Activated gamma-delta T cell treated with Interleukin-2 at 50 U/mL for 16 hours (primary cell): Measurements from ENCODE around the gene GALNT16.
"Not testable (repeated sequence)": the region's sequence is repeated elsewhere in the genome, so short reads cannot be mapped to it uniquely, and the experiment has no call there.

ENCODE experiments used
- DNase-seq: peaks from one replicate; pipeline ENCODE4 v3.0.0-alpha.2; 2020

The GALNT16 gene

GRCh38 chr14:69373104-69373503 is 113.1 kb downstream of the GALNT16 start:
- no peak for DNase-seq

DNA sequence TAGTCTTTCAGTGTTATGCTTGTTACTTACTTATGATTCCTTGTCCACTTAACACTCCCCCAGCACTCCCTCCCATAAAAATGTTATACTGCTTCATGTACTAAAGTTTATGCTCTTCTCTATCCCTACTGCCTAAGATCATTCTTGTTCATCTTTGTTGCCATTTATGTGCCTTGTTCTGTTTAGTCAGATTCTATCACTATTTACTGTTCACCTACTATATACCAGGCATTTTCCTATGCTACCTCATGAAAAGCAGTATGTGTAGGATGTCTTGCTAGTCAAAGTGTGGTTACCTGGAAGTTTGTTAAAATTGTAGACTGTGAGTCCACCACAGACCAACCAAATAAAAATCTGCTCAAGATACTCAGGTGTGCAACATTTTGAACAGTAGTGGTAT is 114.3 kb downstream of the GALNT16 start:
- DNase-seq: no peak

- DNase-seq: no peak
Measured at GRCh38 chr14:69375182-69375581, 115.2 kb downstream of the GALNT16 start.

GRCh38 chr14:69375722-69376121 is 115.8 kb downstream of the GALNT16 start:
- no peak for DNase-seq

- DNase-seq: no peak
Measured at GRCh38 chr14:69376439-69376838, 116.5 kb downstream of the GALNT16 start.

- no peak for DNase-seq
Measured at GRCh38 chr14:69378274-69378673, 118.3 kb downstream of the GALNT16 start.

- no peak for DNase-seq
Measured at GRCh38 chr14:69387311-69387710, 127.4 kb downstream of the GALNT16 start.

- DNase-seq: not testable (repeated sequence)
Measured at GRCh38 chr14:69391400-69391799, 131.4 kb downstream of the GALNT16 start.

- DNase-seq: no peak
Measured at GRCh38 chr14:69392481-69392880, 132.5 kb downstream of the GALNT16 start.

DNA sequence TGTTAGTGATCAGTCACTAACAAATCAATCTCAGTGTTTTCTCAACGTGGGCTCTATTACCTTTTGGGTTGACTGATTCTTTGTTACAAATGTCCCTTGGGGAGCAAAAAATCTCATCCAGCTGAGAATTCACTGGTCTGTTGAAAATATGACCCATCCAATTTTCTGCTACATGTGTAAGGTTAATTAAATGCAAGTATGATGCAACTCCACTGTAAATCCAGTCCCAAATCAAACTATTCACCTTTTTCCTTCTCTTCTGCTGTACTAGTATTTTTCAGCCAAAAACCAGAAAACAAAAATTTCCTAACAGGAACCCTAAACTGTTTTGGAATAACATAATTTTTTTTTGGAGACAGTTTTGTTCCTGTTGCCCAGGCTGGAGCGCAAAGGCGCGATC is 136.0 kb downstream of the GALNT16 start:
- no peak for DNase-seq

- peak; percentile 91 for DNase-seq
Measured at GRCh38 chr14:69398053-69398817, 138.3 kb downstream of the GALNT16 start, which contains the start of the genes ERH and SLC39A9. ERH (minus strand) TSS chr14:69398299; CDS start chr14:69398233, 66 bp downstream. SLC39A9 (plus strand) TSS chr14:69398692; CDS start chr14:69399370, 678 bp downstream.

GRCh38 chr14:69398818-69399210 is 138.9 kb downstream of the GALNT16 start:
- DNase-seq: no peak

- no peak for DNase-seq
Measured at GRCh38 chr14:69399750-69400149, 139.8 kb downstream of the GALNT16 start.

DNA sequence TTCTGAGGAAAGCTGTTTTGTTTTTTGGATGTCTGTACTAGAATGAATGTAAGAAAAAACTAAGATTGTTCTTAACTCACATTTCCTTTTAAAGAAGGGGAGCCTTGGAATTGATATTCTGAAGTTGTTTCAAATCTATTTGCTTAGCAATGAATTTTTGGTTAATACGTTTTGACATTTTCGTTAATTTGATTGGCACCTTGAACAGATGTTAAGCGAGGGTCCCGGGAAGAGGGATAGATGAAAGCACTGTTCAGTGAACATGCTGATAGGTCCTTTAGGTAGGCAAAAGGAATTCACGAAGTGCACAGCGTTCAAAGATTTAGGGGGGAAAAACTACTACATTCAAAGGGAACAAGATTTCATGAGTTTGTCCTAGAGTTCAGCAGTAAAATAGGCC is 140.2 kb downstream of the GALNT16 start:
- no peak for DNase-seq

- DNase-seq: no peak
Measured at GRCh38 chr14:69401841-69402240, 141.9 kb downstream of the GALNT16 start.

GRCh38 chr14:69404478-69404877 is 144.5 kb downstream of the GALNT16 start:
- DNase-seq: no peak

DNA sequence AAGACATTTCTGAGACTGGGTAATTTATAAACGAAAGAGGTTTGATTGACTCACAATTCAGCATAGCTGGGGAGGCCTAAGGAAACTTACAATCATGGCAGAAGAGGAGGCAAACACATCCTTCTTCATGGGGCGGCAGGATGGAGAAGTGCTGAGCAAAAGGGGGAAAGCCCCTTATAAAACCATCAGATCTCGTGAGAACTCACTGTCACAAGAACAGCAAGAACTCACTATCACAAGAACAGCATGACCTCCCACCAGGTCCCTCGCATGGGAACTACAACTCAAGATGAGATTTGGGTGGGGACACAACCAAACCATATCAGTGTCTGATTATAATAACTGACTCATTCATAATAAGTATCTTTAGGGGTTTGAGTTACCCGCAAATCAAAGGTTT is 144.9 kb downstream of the GALNT16 start:
- DNase-seq: no peak

DNA sequence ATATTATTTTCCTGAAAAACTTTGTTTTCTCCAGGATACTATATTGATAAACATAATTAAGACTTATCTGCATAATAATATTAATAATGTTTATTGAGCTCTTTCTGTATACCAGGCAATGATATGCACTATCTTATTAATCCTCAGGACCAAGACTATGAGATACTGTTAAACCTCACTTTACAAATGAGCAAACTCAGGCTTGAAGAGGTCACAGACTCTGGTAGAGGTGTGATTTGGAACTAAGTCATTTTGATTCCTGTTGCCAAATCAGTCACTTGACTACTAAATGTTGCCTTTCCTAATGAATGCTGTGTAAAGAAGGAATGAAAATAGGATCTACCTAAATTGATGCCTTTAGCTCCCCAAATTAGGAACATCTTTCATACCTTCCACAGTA is 145.8 kb downstream of the GALNT16 start:
- DNase-seq: no peak
